SK-N-SH treated with all-trans-retinoic acid at 6 μM for 48 hours (cell line): ENCODE measurements around the gene DLG3.

ENCODE experiments used
- PATZ1 ChIP-seq: fragments of 250-450 bp; sonication (Bioruptor Pico); IDR thresholded peaks from 2 replicates; pipeline ENCODE4 v1.8.0; 2020; ENCODE audit warnings: mild to moderate bottlenecking, moderate library complexity, borderline replicate concordance
- POU6F1 ChIP-seq: fragments of 250-450 bp; sonication (Bioruptor Pico); IDR thresholded peaks from 2 replicates; pipeline ENCODE4 v1.8.0; 2021; ENCODE audit warnings: low read depth, mild to moderate bottlenecking, moderate library complexity, borderline replicate concordance
- ZFP3 ChIP-seq: fragments of 250-450 bp; sonication (Bioruptor Pico); IDR thresholded peaks from 2 replicates; pipeline ENCODE4 v1.5.0; 2020; ENCODE audit warnings: mild to moderate bottlenecking, moderate library complexity

GRCh38 chrX:70464051-70464450 is 19.4 kb downstream of the DLG3 start:
- no peak for TF ChIP-seq POU6F1 (CRISPR knock-in tag)
- no peak for TF ChIP-seq ZFP3
- no peak for TF ChIP-seq PATZ1 (CRISPR knock-in tag)
